BLaER1 treated with 17β-estradiol and CSF1 and Interleukin-3, amounts not matched to agents 10 nM and 100 nM (cell line): ENCODE data around the gene FBXO47.

ENCODE experiments used
- H3K27ac ChIP-seq, 11 experiments: shearing (Covaris generic); formaldehyde crosslinking; 2 replicates each; pipeline ENCODE4 v1.8.1; 2022
- H3K27me3 ChIP-seq, 11 experiments: shearing (Covaris generic); formaldehyde crosslinking; 2 replicates each; pipeline ENCODE4 v1.8.1; 2022
- H3K36me3 ChIP-seq, 11 experiments: shearing (Covaris generic); formaldehyde crosslinking; 2 replicates each; pipeline ENCODE4 v1.8.1; 2022
- H3K4me1 ChIP-seq, 10 experiments: shearing (Covaris generic); formaldehyde crosslinking; 2 replicates each; pipeline ENCODE4 v1.8.1; 2022
- H3K4me2 ChIP-seq, 11 experiments: shearing (Covaris generic); formaldehyde crosslinking; 2 replicates each; pipeline ENCODE4 v1.8.1; 2022
- H3K4me3 ChIP-seq, 10 experiments: shearing (Covaris generic); formaldehyde crosslinking; 2 replicates each; pipeline ENCODE4 v1.8.1; 2022
- H3K9ac ChIP-seq, 11 experiments: shearing (Covaris generic); formaldehyde crosslinking; 2 replicates each; pipeline ENCODE4 v1.8.1; 2022
- H3K9me3 ChIP-seq, 11 experiments: shearing (Covaris generic); formaldehyde crosslinking; replicated peaks in 1 of 11; 2 replicates each; pipeline ENCODE4 v1.8.1; 2022
- H4K20me1 ChIP-seq, 11 experiments: shearing (Covaris generic); formaldehyde crosslinking; 2 replicates each; pipeline ENCODE4 v1.8.1; 2022
- Cebpa-rat ChIP-seq, 11 experiments: shearing (Covaris generic); IDR thresholded peaks; 2 replicates each; pipeline ENCODE4 v1.8.1; 2022

FBXO47 gene, protein sequence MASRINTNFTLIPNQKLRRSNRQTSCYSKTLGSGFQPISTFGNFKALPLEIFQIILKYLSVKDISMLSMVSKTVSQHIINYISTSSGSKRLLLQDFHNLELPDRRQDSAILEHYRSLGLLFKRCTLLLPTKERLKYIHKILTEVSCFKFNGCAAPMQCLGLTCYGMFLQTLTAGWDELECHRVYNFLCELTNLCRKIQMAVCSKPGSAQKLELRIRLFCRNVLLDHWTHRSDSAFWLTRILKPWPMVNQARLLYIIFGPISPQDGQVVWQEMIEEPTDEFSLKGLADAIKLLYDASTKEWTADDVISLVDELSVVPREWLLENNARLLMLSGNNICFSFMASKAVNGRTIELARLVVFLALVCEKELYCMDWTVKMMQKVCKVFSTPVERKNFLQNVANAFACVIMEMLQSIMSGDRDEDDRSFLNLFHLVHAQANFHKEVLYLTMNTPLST

GRCh38 chr17:38967290-38967738 lies at the start of gene FBXO47:
Gene FBXO47, minus strand, starts transcription at chr17:38967403. Its CDS starts 4,378 bp downstream, at chr17:38963025.
- Histone ChIP-seq H3K9me3 (peaks cover 0 to 13% (median 4%) of the 10 kb centered on the region in 11 experiments; a peak in 7 of 22 replicates), H3K4me2 (peak within 1 kb of the TSS; percentile 42 to 75 (median 62)), H3K9ac (peak within 1 kb of the TSS; percentile 15 to 55 (median 48); a peak in 15 of 22 replicates), H3K4me3 (peak within 1 kb of the TSS in 8 of 10 experiments; percentile 4 to 38 (median 28); a peak in 10 of 20 replicates), H4K20me1 (no peaks in the 10 kb centered on the region), H3K27ac (peak within 1 kb of the TSS in 10 of 11 experiments; percentile 34 to 72 (median 65); a peak in 18 of 22 replicates), H3K36me3 (no peaks in the 10 kb centered on the region), H3K4me1 (peaks cover 0 to 17% (median 12%) of the 10 kb centered on the region in 10 experiments; a peak in 17 of 20 replicates), H3K27me3 (no peaks in the 10 kb centered on the region)
- no peak for TF ChIP-seq Cebpa-rat (IDR thresholded peaks at IDR 0.05)

GRCh38 chr17:39016193-39017153 lies 49.3 kb upstream of the FBXO47 start:
- peak overlapping the region in 9 of 11 experiments; percentile 26 to 96 (median 82); a peak in 15 of 22 replicates for H3K4me2 ChIP-seq
- H3K27me3 ChIP-seq, result no peaks in the 10 kb centered on the region
- H3K4me3 ChIP-seq, result no peak overlapping the region
- H3K36me3 ChIP-seq, result no peaks in the 10 kb centered on the region
- H4K20me1 ChIP-seq, result no peaks in the 10 kb centered on the region; a peak in 1 of 22 replicates
- peak overlapping the region in 2 of 11 experiments; percentile 7 to 24; a peak in 3 of 22 replicates for H3K9ac ChIP-seq
- 0 out of 22 replicates have a peak, but pooled peaks cover 0 to 5% (median 0%) of the 10 kb centered on the region in 11 experiments for H3K9me3 ChIP-seq
- H3K4me1 ChIP-seq, result peaks cover 12 to 57% (median 53%) of the 10 kb centered on the region in 10 experiments
- TF ChIP-seq Cebpa-rat (IDR thresholded peaks at IDR 0.05), result no peak
- peak overlapping the region in 10 of 11 experiments; percentile 10 to 83 (median 50); a peak in 14 of 22 replicates for H3K27ac ChIP-seq

DNA sequence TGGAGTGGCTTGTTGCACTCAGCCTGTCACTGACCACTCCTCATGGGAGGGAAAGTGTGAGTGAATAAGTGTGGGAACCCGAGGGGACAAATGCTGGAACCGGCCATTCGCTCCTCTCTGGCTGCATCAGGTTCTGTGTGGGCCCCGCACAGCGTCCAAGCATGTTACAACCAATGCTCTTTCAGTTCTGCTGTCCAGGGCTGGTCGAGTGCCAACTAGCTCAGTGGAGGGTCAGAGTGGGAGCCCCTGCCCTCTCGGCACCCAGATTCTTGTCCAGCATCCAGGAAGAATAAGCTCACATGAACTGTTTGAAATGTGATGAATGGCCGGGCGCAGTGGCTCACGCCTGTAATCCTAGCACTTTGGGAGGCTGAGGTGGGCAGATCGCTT lies 48.3 kb upstream of the FBXO47 start:
- no peaks in the 10 kb centered on the region for H3K36me3 ChIP-seq
- H3K9ac ChIP-seq, result peak overlapping the region in 5 of 11 experiments; percentile 10 to 49 (median 24); a peak in 5 of 22 replicates
- H3K27ac ChIP-seq, result peak overlapping the region in 9 of 11 experiments; percentile 41 to 83 (median 59); a peak in 17 of 22 replicates
- H3K4me2 ChIP-seq, result peak overlapping the region in 10 of 11 experiments; percentile 13 to 96 (median 81); a peak in 18 of 22 replicates
- TF ChIP-seq Cebpa-rat (IDR thresholded peaks at IDR 0.05), result no peak; a peak in 1 of 22 replicates
- H4K20me1 ChIP-seq, result no peaks in the 10 kb centered on the region; a peak in 1 of 22 replicates
- peaks cover 12 to 57% (median 53%) of the 10 kb centered on the region in 10 experiments for H3K4me1 ChIP-seq
- no peak overlapping the region for H3K4me3 ChIP-seq
- 0 out of 22 replicates have a peak, but pooled peaks cover 0 to 5% (median 0%) of the 10 kb centered on the region in 11 experiments for H3K9me3 ChIP-seq
- H3K27me3 ChIP-seq, result no peaks in the 10 kb centered on the region

- Histone ChIP-seq H4K20me1 (no peaks in the 10 kb centered on the region; a peak in 1 of 22 replicates), H3K9me3 (0 out of 22 replicates have a peak, but pooled peaks cover 0 to 5% (median 0%) of the 10 kb centered on the region in 11 experiments), H3K4me1 (peaks cover 12 to 57% (median 53%) of the 10 kb centered on the region in 10 experiments), H3K36me3 (no peaks in the 10 kb centered on the region), H3K27ac (peak overlapping the region in 9 of 11 experiments; percentile 41 to 83 (median 59); a peak in 18 of 22 replicates), H3K27me3 (no peaks in the 10 kb centered on the region), H3K4me2 (peak overlapping the region in 10 of 11 experiments; percentile 13 to 96 (median 81); a peak in 18 of 22 replicates), H3K9ac (peak overlapping the region in 5 of 11 experiments; percentile 10 to 49 (median 24); a peak in 5 of 22 replicates), H3K4me3 (no peak overlapping the region)
- peak in 10 of 11 experiments; percentile 46 to 88 (median 78); a peak in 16 of 22 replicates for TF ChIP-seq Cebpa-rat (IDR thresholded peaks at IDR 0.05)
Observed at GRCh38 chr17:39014795-39015545, 47.8 kb upstream of the FBXO47 start.

DNA sequence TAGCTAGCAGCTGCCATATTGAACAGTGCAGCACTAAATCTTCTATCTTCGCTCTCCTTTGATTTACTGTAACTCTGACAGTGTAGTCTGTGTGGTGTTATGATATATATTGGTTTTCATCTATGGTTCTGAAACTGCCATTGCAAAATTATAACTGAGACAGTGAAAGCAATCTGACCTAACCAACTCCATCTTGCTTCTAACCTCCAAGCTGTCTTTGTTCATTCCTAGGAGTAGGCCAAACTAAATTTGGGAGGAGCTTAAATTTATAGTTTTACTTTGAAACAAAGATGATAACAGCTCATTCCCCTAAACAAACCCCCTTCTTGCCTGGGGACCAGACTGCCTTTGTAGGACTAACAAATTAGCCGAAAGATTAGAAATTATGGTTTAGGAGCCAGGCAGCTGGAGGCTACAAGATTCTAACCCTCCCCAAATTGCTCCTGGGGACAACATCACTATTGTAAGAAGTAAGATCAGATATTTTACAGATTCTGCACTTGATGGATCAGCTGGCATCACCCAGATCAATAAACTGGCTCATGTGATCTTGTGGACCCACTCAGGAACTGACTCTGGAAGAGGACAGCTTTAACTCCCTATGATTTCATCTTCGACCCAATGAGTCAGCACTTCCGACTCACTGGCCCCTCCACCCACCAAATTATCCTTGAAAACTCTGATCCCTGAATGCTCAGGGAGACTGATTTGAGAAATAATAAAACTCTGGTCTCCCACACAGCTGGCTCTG lies 47.0 kb upstream of the FBXO47 start:
- Histone ChIP-seq H3K9ac (peak overlapping the region in 1 of 11 experiments; percentile 14; a peak in 4 of 22 replicates), H3K27ac (peak overlapping the region in 9 of 11 experiments; percentile 41 to 83 (median 59); a peak in 14 of 22 replicates), H3K9me3 (0 out of 22 replicates have a peak, but pooled peaks cover 0 to 1% (median 0%) of the 10 kb centered on the region in 11 experiments), H4K20me1 (no peaks in the 10 kb centered on the region; a peak in 1 of 22 replicates), H3K4me2 (peak overlapping the region in 9 of 11 experiments; percentile 13 to 96 (median 82); a peak in 15 of 22 replicates), H3K36me3 (no peaks in the 10 kb centered on the region), H3K4me3 (no peak overlapping the region), H3K4me1 (peaks cover 12 to 54% (median 51%) of the 10 kb centered on the region in 10 experiments), H3K27me3 (no peaks in the 10 kb centered on the region)
- TF ChIP-seq Cebpa-rat (IDR thresholded peaks at IDR 0.05), result no peak

DNA sequence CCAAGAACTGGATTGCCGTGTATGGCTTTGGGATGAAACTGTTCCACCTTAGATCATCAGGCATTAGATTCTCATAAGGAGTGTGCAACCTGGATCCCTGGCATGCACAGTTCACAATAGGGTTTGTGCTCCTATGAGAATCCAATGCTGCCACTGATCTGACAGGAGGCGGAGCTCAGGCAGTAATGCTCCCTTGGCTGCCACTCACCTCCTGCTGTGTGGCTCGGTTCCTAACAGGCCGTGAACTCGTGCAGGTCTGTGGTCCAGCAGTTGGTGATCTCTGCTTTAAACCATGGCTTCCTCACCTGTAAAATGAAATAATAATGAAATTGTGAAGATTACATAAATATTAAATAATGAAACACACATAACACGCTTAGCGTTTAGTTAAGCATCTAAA lies 45.5 kb upstream of the FBXO47 start:
- no peak for TF ChIP-seq Cebpa-rat (IDR thresholded peaks at IDR 0.05)
- Histone ChIP-seq H4K20me1 (no peaks in the 10 kb centered on the region), H3K4me1 (peaks cover under 1 to 39% (median 36%) of the 10 kb centered on the region in 10 experiments; a peak in 19 of 20 replicates), H3K36me3 (no peaks in the 10 kb centered on the region), H3K9me3 (peaks cover 0 to 8% (median 0%) of the 10 kb centered on the region in 11 experiments; a peak in 4 of 22 replicates), H3K4me3 (no peak overlapping the region), H3K4me2 (no peak overlapping the region), H3K27me3 (no peaks in the 10 kb centered on the region), H3K9ac (no peak overlapping the region), H3K27ac (no peak overlapping the region)
